Endothelial cell of umbilical vein (primary cell): ENCODE measurements around the gene ABCA2. TPM values are rescaled to one million over a fixed set of nuclear protein-coding genes. Genes with fewer than 3 reads are reported as not detected.

ENCODE experiments used
- BruUV-seq: library from RNA; stranded (reverse); fragments of 400-500 nt; replicated peaks from 2 replicates; lab custom pipeline; 2021; lab: Mats Ljungman, UMichigan
- CTCF ChIA-PET: fragments of 300-600, 350-600 bp; sonication (Branson Sonifier 250); formaldehyde crosslinking; loops from one replicate; lab custom pipeline; 2021; ENCODE audit warnings: antibody characterized with exemption, inconsistent platforms; lab: Charles Lee
- POLR2A ChIA-PET: fragments of 300-600, 350-600 bp; sonication (Branson Sonifier 250); formaldehyde crosslinking; loops from one replicate; lab custom pipeline; 2021; ENCODE audit warnings: antibody characterized with exemption, inconsistent platforms; lab: Charles Lee
- DNase-seq: peaks from one replicate; pipeline ENCODE4 v3.0.0-alpha.2; 2011; ENCODE audit warnings: low read depth, low spot score
- FAIRE-seq: peaks from 2 replicates; lab custom pipeline; 2011; peaks lifted over from hg19 to GRCh38; lab: Jason Lieb, UNC
- H2AFZ ChIP-seq: 2 replicates; pipeline ENCODE4 v1.6.0; 2012; ENCODE audit warnings: low read depth, low read length, control low read depth, inconsistent platforms
- H3K27ac ChIP-seq: 2 replicates; pipeline ENCODE4 v1.5.1; 2011; ENCODE audit warnings: low read depth, mild to moderate bottlenecking, control low read depth, low read length, moderate library complexity; ENCODE audit not compliant: insufficient read depth
- H3K27me3 ChIP-seq, 2 experiments: 2 replicates each; pipeline versions ENCODE4 v1.6.0 to v1.6.1; 2011; ENCODE audit warnings: low read length in 2 of 2, mixed read lengths in 1 of 2; ENCODE audit not compliant: control insufficient read depth in 2 of 2, insufficient read depth in 2 of 2
- H3K36me3 ChIP-seq, 2 experiments: 2 replicates in 1 of 2; 3 replicates in 1 of 2; pipeline ENCODE4 v1.5.1; 2011; ENCODE audit warnings: low read length in 2 of 2, mild to moderate bottlenecking in 1 of 2, moderate library complexity in 1 of 2; ENCODE audit not compliant: control insufficient read depth in 2 of 2, insufficient read depth in 2 of 2; ENCODE audit errors: extremely low read depth in 1 of 2
- H3K4me1 ChIP-seq: 3 replicates; pipeline ENCODE4 v1.5.1; 2011; ENCODE audit warnings: mild to moderate bottlenecking, low read length; ENCODE audit not compliant: control insufficient read depth, insufficient read depth; ENCODE audit errors: extremely low read depth
- H3K4me2 ChIP-seq: 2 replicates; pipeline ENCODE4 v1.6.1; 2011; ENCODE audit warnings: low read length, control low read depth, mixed read lengths; ENCODE audit not compliant: insufficient read depth
- H3K4me3 ChIP-seq, 3 experiments: fragments of 200-600 bp in 1 of 3; sonication (generic), shearing (Covaris generic) in 1 of 3; replicated peaks in 1 of 3; 2 replicates each; pipeline ENCODE4 v1.5.1; 2011 to 2016; ENCODE audit warnings: control low read depth in 3 of 3, low read length in 3 of 3, mild to moderate bottlenecking in 2 of 3, inconsistent platforms in 1 of 3, low read depth in 1 of 3, moderate library complexity in 1 of 3; ENCODE audit not compliant: insufficient read depth in 1 of 3
- H3K79me2 ChIP-seq: 2 replicates; pipeline ENCODE4 v1.6.0; 2012; ENCODE audit warnings: low read length, inconsistent platforms; ENCODE audit not compliant: control insufficient read depth, insufficient read depth
- H3K9ac ChIP-seq: replicated peaks from 2 replicates; pipeline ENCODE3; 2011; ENCODE audit warnings: low read length, control low read depth; ENCODE audit not compliant: insufficient read depth; ENCODE audit errors: extremely low read depth
- H3K9me1 ChIP-seq: replicated peaks from 3 replicates; pipeline ENCODE4 v1.6.0; 2011; ENCODE audit warnings: mild to moderate bottlenecking, low read length; ENCODE audit not compliant: control insufficient read depth, insufficient read depth; ENCODE audit errors: extremely low read depth
- H3K9me3 ChIP-seq: replicated peaks from 2 replicates; pipeline ENCODE4 v1.5.1; 2012; ENCODE audit warnings: low read length, inconsistent platforms; ENCODE audit not compliant: control insufficient read depth, insufficient read depth
- H4K20me1 ChIP-seq: replicated peaks from 2 replicates; pipeline ENCODE3; 2011; ENCODE audit warnings: mild to moderate bottlenecking, low read length; ENCODE audit not compliant: control insufficient read depth, insufficient read depth; ENCODE audit errors: extremely low read depth
- CTCF ChIP-seq, 2 donors: IDR thresholded peaks; 1 replicate in 1 of 2; 2 replicates in 1 of 2; pipeline ENCODE4 v1.5.1; 2011; ENCODE audit warnings: low read length in 2 of 2, mild to moderate bottlenecking in 2 of 2, moderate library complexity in 2 of 2, control low read depth in 1 of 2, inconsistent platforms in 1 of 2, low read depth in 1 of 2; ENCODE audit not compliant: insufficient read depth in 1 of 2; ENCODE audit errors: extremely low read depth in 1 of 2
- EZH2 ChIP-seq: IDR thresholded peaks from 2 replicates; pipeline ENCODE4 v1.6.1; 2012; ENCODE audit warnings: borderline replicate concordance, low read depth, mild to moderate bottlenecking, moderate library complexity, low read length, inconsistent platforms; ENCODE audit not compliant: severe bottlenecking
- FOS ChIP-seq: IDR thresholded peaks from 2 replicates; pipeline ENCODE4 v1.6.1; 2011; ENCODE audit warnings: mild to moderate bottlenecking, low read length, moderate library complexity, borderline replicate concordance; ENCODE audit not compliant: insufficient read depth
- GATA2 ChIP-seq: IDR thresholded peaks from 2 replicates; pipeline ENCODE4 v1.7.0; 2011; ENCODE audit warnings: low read depth, mild to moderate bottlenecking, moderate library complexity, mixed read lengths, low read length; ENCODE audit not compliant: insufficient read length, insufficient read depth
- JUN ChIP-seq: IDR thresholded peaks from 2 replicates; pipeline ENCODE4 v1.6.1; 2011; ENCODE audit warnings: borderline replicate concordance, low read depth; ENCODE audit not compliant: insufficient read length, insufficient read depth
- MAX ChIP-seq: IDR thresholded peaks from 2 replicates; pipeline ENCODE4 v1.6.1; 2011; ENCODE audit not compliant: insufficient read depth, insufficient read length
- POLR2A ChIP-seq: IDR thresholded peaks from 2 replicates; pipeline ENCODE4 v1.6.1; 2012; ENCODE audit warnings: low read depth, mild to moderate bottlenecking, control low read depth, low read length
- POLR2AphosphoS5 ChIP-seq: IDR thresholded peaks from 2 replicates; pipeline ENCODE4 v1.6.1; 2012; ENCODE audit warnings: low read depth, mild to moderate bottlenecking, control low read depth, low read length, moderate library complexity; ENCODE audit not compliant: insufficient read depth
- dilution Hi-C: fragments of 300-500 bp; cut with MboI; formaldehyde crosslinking; loops from one replicate; pipeline ENCODE4 v1.15.0; 2019; ENCODE audit warnings: low sequenced_read_pairs; ENCODE audit not compliant: extremely low pct_ligation_motif_present
- intact Hi-C: fragments of 100-400 bp; cut with micrococcal nuclease; formaldehyde crosslinking; loops from one replicate; pipeline ENCODE4 v1.10.0; 2022
- polyA plus RNA-seq, 4 experiments: library from polyadenylated mRNA; depleted of rRNA in 3 of 4; stranded (reverse) in 3 of 4; unstranded in 1 of 4; fragments of >200 nt; gene quantifications; 2 replicates each; pipeline versions ENCODE4 v1.2.1 to v1.2.3, GENCODE V29; 2011 to 2012; ENCODE audit warnings: missing spikeins in 1 of 4
- total RNA-seq: library from RNA; stranded (reverse); gene quantifications from 2 replicates; pipeline ENCODE4 v1.2.3, GENCODE V29; 2021

ABCA2 gene
- total and polyA plus RNA-seq, 2 donors (not counting 3 experiments of a cell fraction or from before 2014, with no cell fraction given): 20.0 to 29.1 TPM

- POLR2A ChIA-PET: interaction anchor here (0.6 to 1.0 kb wide), 4 partner anchors 14 to 624 kb away, joined by 3 to 8 read pairs (median 3); no protein-coding TSS in a partner anchor
- intact Hi-C loops: loop anchor here (1.0 to 5.0 kb wide), 2 partner anchors 14 to 45 kb away; partner anchors contain the start of gene C8G
Observed at GRCh38 chr9:136991993-136992818, 35.8 kb downstream of the ABCA2 start, which contains the start of gene PAXX. Gene PAXX, plus strand, starts transcription at chr9:136992422. Its CDS starts 22 bp downstream, at chr9:136992444.

GRCh38 chr9:136990242-136990911, 37.7 kb downstream of the ABCA2 start:
- TF ChIP-seq GATA2 (no peak), MAX (no peak), CTCF (IDR thresholded peaks at IDR 0.05; ENCODE audit: extremely low read depth in 1 of 2, insufficient read depth in 1 of 2, low read depth in 1 of 2, low read length in 2 of 2) (no peak), POLR2A (no peak), FOS (no peak), EZH2 (no peak), JUN (no peak)
- FAIRE-seq (no peak), DNase-seq (no peak)
- intact Hi-C loops: loop anchor here (5.0 kb wide), 1 partner anchor 43 kb away; the partner anchor contains the start of gene C8G
- Histone ChIP-seq H3K9me3 (no peaks in the 10 kb centered on the region), H3K4me3 (no peak overlapping the region), H3K27ac (no peak overlapping the region), H3K36me3 (no peaks in the 10 kb centered on the region), H3K4me2 (no peak overlapping the region), H2AFZ (no peak overlapping the region), H3K9ac (no peak overlapping the region), H3K9me1 (no peaks in the 10 kb centered on the region), H3K79me2 (peaks cover 9% of the 10 kb centered on the region), H3K4me1 (peaks cover 7% of the 10 kb centered on the region), H3K27me3 (peaks cover 0 to 4% of the 10 kb centered on the region in 2 experiments), H4K20me1 (no peaks in the 10 kb centered on the region)
- BruUV-seq: no TSS peak
- ChIA-PET POLR2A (no interaction called here), CTCF (no interaction called here)
- dilution Hi-C loops: no loop called here

More at GRCh38 chr9:136991993-136992818, 35.8 kb downstream of the ABCA2 start, which contains the start of gene PAXX:
- peaks cover 18% of the 10 kb centered on the region for H3K4me1 ChIP-seq
- DNase-seq (peak; percentile 80), FAIRE-seq (peak; percentile 73)
- CTCF ChIA-PET: interaction anchor here (0.9 to 1.8 kb wide), 10 partner anchors 10 to 150 kb away, joined by 3 to 6 read pairs (median 4); partner anchors contain the start of genes AJM1, FBXW5, FUT7 and LCNL1
- no peaks in the 10 kb centered on the region for H3K9me1 ChIP-seq
- H2AFZ ChIP-seq: peak within 1 kb of the TSS; percentile 52
- TSS peak; percentile 70 for BruUV-seq
- H3K9ac ChIP-seq: peak within 1 kb of the TSS; percentile 30
- peak within 1 kb of the TSS; percentile 25 for H3K27ac ChIP-seq
- H3K79me2 ChIP-seq: peaks cover 9% of the 10 kb centered on the region
- TF ChIP-seq EZH2 (no peak), POLR2AphosphoS5 (peak; percentile 68)
- dilution Hi-C loops: no loop called here
- no peaks in the 10 kb centered on the region for H4K20me1 ChIP-seq
- H3K27me3 ChIP-seq: no peaks in the 10 kb centered on the region
- peak within 1 kb of the TSS; percentile 47 to 56 (median 54) for H3K4me3 ChIP-seq
- no peaks in the 10 kb centered on the region for H3K36me3 ChIP-seq
- H3K9me3 ChIP-seq: no peaks in the 10 kb centered on the region
- peak within 1 kb of the TSS; percentile 86 for H3K4me2 ChIP-seq
